NOMO-1 treated with DMSO at 0.1 percent for 48 hours (cell line): Measurements from ENCODE around the gene KCNJ10.

Source experiments
- DNase-seq: peaks from one replicate; lab custom pipeline; 2025; ENCODE audit not compliant: unreplicated experiment; lab: John Stamatoyannopoulos, UW

Gene KCNJ10

GRCh38 chr1:159992161-159992560 is 77.8 kb downstream of the KCNJ10 start:
- DNase-seq = no peak

GRCh38 chr1:159991513-159991912 is 78.4 kb downstream of the KCNJ10 start:
- peak; percentile 81 for DNase-seq

- no peak for DNase-seq
These were observed 80.0 kb downstream of the KCNJ10 start for GRCh38 chr1:159990005-159990404.

- peak; percentile 0 for DNase-seq
These were observed 80.4 kb downstream of the KCNJ10 start for GRCh38 chr1:159989581-159989980.

- no peak for DNase-seq
These were observed 82.0 kb downstream of the KCNJ10 start for GRCh38 chr1:159988006-159988405.

- no peak for DNase-seq
These were observed 82.8 kb downstream of the KCNJ10 start for GRCh38 chr1:159987186-159987585.

- DNase-seq = no peak
These were observed 83.4 kb downstream of the KCNJ10 start for GRCh38 chr1:159986531-159986930.

- no peak for DNase-seq
These were observed 83.9 kb downstream of the KCNJ10 start for GRCh38 chr1:159986093-159986492.

GRCh38 chr1:159985473-159985872 is 84.5 kb downstream of the KCNJ10 start:
- no peak for DNase-seq

GRCh38 chr1:159983681-159984080 is 86.3 kb downstream of the KCNJ10 start:
- no peak for DNase-seq

GRCh38 chr1:159982280-159982679 is 87.7 kb downstream of the KCNJ10 start:
- no peak for DNase-seq

- DNase-seq = no peak
These were observed 88.5 kb downstream of the KCNJ10 start for GRCh38 chr1:159981351-159982055.

- no peak for DNase-seq
These were observed 89.2 kb downstream of the KCNJ10 start for GRCh38 chr1:159980786-159981185.

- no peak for DNase-seq
These were observed 89.9 kb downstream of the KCNJ10 start for GRCh38 chr1:159980076-159980475.

GRCh38 chr1:159979257-159979656 is 90.7 kb downstream of the KCNJ10 start:
- DNase-seq = no peak

GRCh38 chr1:159978107-159978398 is 91.9 kb downstream of the KCNJ10 start:
- DNase-seq = no peak

- no peak for DNase-seq
These were observed 92.4 kb downstream of the KCNJ10 start for GRCh38 chr1:159977364-159978106.

GRCh38 chr1:159974350-159974965 is 95.5 kb downstream of the KCNJ10 start:
- DNase-seq = no peak

- no peak for DNase-seq
These were observed 96.5 kb downstream of the KCNJ10 start for GRCh38 chr1:159973350-159973940.

GRCh38 chr1:159972443-159973205 is 97.3 kb downstream of the KCNJ10 start:
- DNase-seq = no peak

- DNase-seq = no peak
These were observed 99.0 kb downstream of the KCNJ10 start for GRCh38 chr1:159970932-159971342.
